Uterus (tissue), 4 donors: ENCODE results near the gene NCOR2. TPM values are rescaled to one million over a fixed set of nuclear protein-coding genes. Genes with fewer than 3 reads are reported as not detected.

ENCODE experiments used
- DNase-seq, 2 donors: peaks; one replicate each; pipeline ENCODE4 v3.0.0-alpha.2; 2019 to 2020
- H3K27ac ChIP-seq, 2 donors: fragments of 200-600 bp; sonication (generic); 1 replicate in 1 of 2; 2 replicates in 1 of 2; pipeline ENCODE4 v1.5.1; 2016 to 2018
- H3K27me3 ChIP-seq, 2 donors: fragments of 200-600 bp; sonication (generic); one replicate each; pipeline ENCODE4 v1.5.1; 2018 to 2019; ENCODE audit warnings: control low read depth in 1 of 2
- H3K36me3 ChIP-seq, 2 donors: fragments of 200-600 bp; sonication (generic); one replicate each; pipeline ENCODE4 v1.5.1; 2019; ENCODE audit warnings: control low read depth in 1 of 2
- H3K4me1 ChIP-seq, 2 donors: fragments of 200-600 bp; sonication (generic); one replicate each; pipeline ENCODE4 v1.5.1; 2018 to 2019; ENCODE audit warnings: control low read depth in 1 of 2
- H3K4me3 ChIP-seq, 2 donors: fragments of 200-600 bp; sonication (generic); 1 replicate in 1 of 2; 2 replicates in 1 of 2; pipeline ENCODE4 v1.5.1; 2018 to 2019; ENCODE audit warnings: mild to moderate bottlenecking in 1 of 2
- H3K9me3 ChIP-seq, 2 donors: fragments of 200-600 bp; sonication (generic); one replicate each; pipeline ENCODE4 v1.5.1; 2019; ENCODE audit warnings: control low read depth in 1 of 2
- CTCF ChIP-seq, 4 experiments: fragments of 200-600 bp in 2 of 4; fragments of 450-650 bp in 2 of 4; sonication (generic) in 2 of 4; IDR thresholded peaks; one replicate each; pipeline ENCODE4 v1.5.1; 2016 to 2019; ENCODE audit warnings: antibody characterized with exemption in 4 of 4, mild to moderate bottlenecking in 2 of 4, moderate library complexity in 1 of 4
- POLR2A ChIP-seq, 2 donors: fragments of 450-650 bp; IDR thresholded peaks; one replicate each; pipeline ENCODE4 v1.6.1; 2016; ENCODE audit warnings: antibody characterized with exemption in 2 of 2, mild to moderate bottlenecking in 1 of 2, moderate library complexity in 1 of 2
- intact Hi-C: fragments of 100-400 bp; cut with DNase I; formaldehyde crosslinking; loops from one replicate; pipeline ENCODE4 v1.15.1; 2023; ENCODE audit warnings: low total_unique reads
- total RNA-seq, 4 donors: library from RNA; depleted of rRNA in 3 of 4; stranded (reverse); fragments of >200 nt in 3 of 4; gene quantifications; one replicate each; pipeline versions ENCODE4 v1.1.0 to v1.2.4, GENCODE V29; 2014 to 2023
- donor health status: DM: yes; HTN: yes; CAD: no.

NCOR2 gene
- total RNA-seq, 4 donors from 2014 or later: 65.1 to 436 (median 102) TPM

GRCh38 chr12:124534776-124535740 is 32.4 kb downstream of the NCOR2 start:
- Histone ChIP-seq H3K27me3 (no peaks in the 10 kb centered on the region), H3K4me1 (peaks cover 0 to 38% of the 10 kb centered on the region in 2 donors), H3K27ac (no peak overlapping the region), H3K9me3 (no peaks in the 10 kb centered on the region), H3K36me3 (no peaks in the 10 kb centered on the region), H3K4me3 (no peak overlapping the region)
- TF ChIP-seq POLR2A (IDR thresholded peaks at IDR 0.05): no peak
- TF ChIP-seq CTCF (IDR thresholded peaks at IDR 0.05): no peak
- peak in 1 of 2 donors; percentile 18 for DNase-seq
- intact Hi-C loops: no loop called here

- intact Hi-C loops: no loop called here
- peak overlapping the region; percentile 52 to 57 for H3K27ac ChIP-seq
- H3K4me3 ChIP-seq: no peak overlapping the region
- no peak for DNase-seq
- H3K27me3 ChIP-seq: no peaks in the 10 kb centered on the region
- no peaks in the 10 kb centered on the region for H3K9me3 ChIP-seq
- TF ChIP-seq POLR2A (IDR thresholded peaks at IDR 0.05) (no peak), CTCF (IDR thresholded peaks at IDR 0.05) (no peak)
- H3K4me1 ChIP-seq: peaks cover 0 to 23% of the 10 kb centered on the region in 2 donors
- no peaks in the 10 kb centered on the region for H3K36me3 ChIP-seq
Measured at GRCh38 chr12:124533456-124533855, 34.0 kb downstream of the NCOR2 start.

GRCh38 chr12:124532967-124533366 is 34.4 kb downstream of the NCOR2 start:
- intact Hi-C loops: no loop called here
- no peaks in the 10 kb centered on the region for H3K9me3 ChIP-seq
- peak overlapping the region; percentile 52 to 57 for H3K27ac ChIP-seq
- no peaks in the 10 kb centered on the region for H3K36me3 ChIP-seq
- TF ChIP-seq POLR2A (IDR thresholded peaks at IDR 0.05) (no peak), CTCF (IDR thresholded peaks at IDR 0.05) (no peak)
- peaks cover 0 to 18% of the 10 kb centered on the region in 2 donors for H3K4me1 ChIP-seq
- no peak overlapping the region for H3K4me3 ChIP-seq
- DNase-seq: no peak
- no peaks in the 10 kb centered on the region for H3K27me3 ChIP-seq

GRCh38 chr12:124532331-124532750 is 35.1 kb downstream of the NCOR2 start:
- Histone ChIP-seq H3K27ac (peak overlapping the region; percentile 52 to 57), H3K4me3 (no peak overlapping the region), H3K27me3 (no peaks in the 10 kb centered on the region), H3K4me1 (peaks cover 0 to 12% of the 10 kb centered on the region in 2 donors), H3K9me3 (no peaks in the 10 kb centered on the region), H3K36me3 (no peaks in the 10 kb centered on the region)
- no peak for TF ChIP-seq CTCF (IDR thresholded peaks at IDR 0.05)
- TF ChIP-seq POLR2A (IDR thresholded peaks at IDR 0.05): no peak
- intact Hi-C loops: no loop called here
- DNase-seq: no peak

GRCh38 chr12:124531906-124532305 is 35.5 kb downstream of the NCOR2 start:
- H3K36me3 ChIP-seq: no peaks in the 10 kb centered on the region
- no peak for TF ChIP-seq CTCF (IDR thresholded peaks at IDR 0.05)
- TF ChIP-seq POLR2A (IDR thresholded peaks at IDR 0.05): no peak
- peak overlapping the region; percentile 52 to 57 for H3K27ac ChIP-seq
- no peaks in the 10 kb centered on the region for H3K9me3 ChIP-seq
- H3K27me3 ChIP-seq: no peaks in the 10 kb centered on the region
- intact Hi-C loops: no loop called here
- DNase-seq: no peak
- no peak overlapping the region for H3K4me3 ChIP-seq
- peaks cover 0 to 10% of the 10 kb centered on the region in 2 donors for H3K4me1 ChIP-seq
